Measurements from ENCODE around the gene HNF1A. TPM values are rescaled to one million over a fixed set of nuclear protein-coding genes. Genes with fewer than 3 reads are reported as not detected.

HNF1A gene
- total and polyA plus RNA-seq, 2 of the 13 experiments (the other 11 are each of a cell fraction or from before 2014, with no cell fraction given), result 13.4 to 34.7 TPM

DNA sequence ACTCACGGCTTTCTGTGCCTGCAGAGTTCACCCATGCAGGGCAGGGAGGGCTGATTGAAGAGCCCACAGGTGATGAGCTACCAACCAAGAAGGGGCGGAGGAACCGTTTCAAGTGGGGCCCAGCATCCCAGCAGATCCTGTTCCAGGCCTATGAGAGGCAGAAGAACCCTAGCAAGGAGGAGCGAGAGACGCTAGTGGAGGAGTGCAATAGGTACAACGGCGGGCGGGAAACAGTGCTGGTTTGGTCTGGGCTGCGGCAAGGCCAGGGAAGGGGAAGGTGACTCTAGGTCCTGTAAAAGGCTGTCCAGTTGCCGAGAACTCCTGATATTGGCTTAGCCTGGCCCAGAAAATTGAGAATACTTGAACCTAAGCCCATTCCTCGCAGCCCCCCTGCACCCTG is 15.2 kb downstream of the HNF1A start:
- intact Hi-C loops (cut with micrococcal nuclease; ENCODE audit: unreplicated experiment) (no loop called here), in situ Hi-C loops (cut with HindIII; ENCODE audit: extremely low pct_ligation_motif_present, low pct_unique_long_range_greater_than_20kb) (no loop called here)
- TF ChIP-seq GTF2F1 (IDR thresholded peaks at IDR 0.05; ENCODE audit: low read length) (no peak), POLR2A (IDR thresholded peaks at IDR 0.05; ENCODE audit: insufficient read depth in 1 of 2, low read depth in 2 of 2, low read length in 2 of 2) (peak in 1 of 2 experiments; percentile 14; a peak in 1 of 4 replicates)
- Histone ChIP-seq H3K36me3 (replicated peaks in 1 of 2; ENCODE audit: control insufficient read depth in 1 of 2, insufficient read depth in 2 of 2, low read length in 2 of 2) (peaks cover 56 to 90% of the 10 kb centered on the region in 2 experiments), H3K27ac (ENCODE audit: extremely low read length, insufficient read depth, low read length) (no peak overlapping the region), H3K79me2 (ENCODE audit: insufficient read depth, low read length) (no peaks in the 10 kb centered on the region), H3K4me1 (ENCODE audit: insufficient read depth, low read length) (0 out of 2 replicates have a peak, but pooled peaks cover 8% of the 10 kb centered on the region), H3K27me3 (ENCODE audit: control insufficient read depth in 1 of 2, insufficient read depth in 2 of 2, low read length in 2 of 2) (no peaks in the 10 kb centered on the region), H4K20me1 (ENCODE audit: insufficient read depth, low read length) (no peaks in the 10 kb centered on the region), H3K9me3 (ENCODE audit: low read length) (no peaks in the 10 kb centered on the region), H3K9ac (ENCODE audit: insufficient read depth, low read depth, low read length) (no peak overlapping the region), H2AFZ (ENCODE audit: low read length) (no peak overlapping the region), H3K4me2 (ENCODE audit: low read depth, low read length) (no peak overlapping the region), H3K4me3 (replicated peaks in 1 of 3; ENCODE audit: insufficient read depth in 1 of 3, low read depth in 2 of 3, low read length in 3 of 3) (no peak overlapping the region)
- no TSS peak for BruUV-seq (replicated peaks)
- WGBS (ENCODE audit: low lambda C conversion rate), result 94% methylated on average over 11 of the region's 11 CpGs
- no peak for FAIRE-seq
- ChIA-PET POLR2A (interaction anchor here (0.8 to 5.5 kb wide), 5 partner anchors 9 to 21 kb away, joined by 3 to 56 read pairs (median 15); partner anchors contain the start of gene HNF1A), CTCF (ENCODE audit: low intra/inter-chr PET ratio, low total read pairs) (no interaction called here)
- DNase-seq (ENCODE audit: low spot score), result no peak
- ATAC-seq, result no peak

DNA sequence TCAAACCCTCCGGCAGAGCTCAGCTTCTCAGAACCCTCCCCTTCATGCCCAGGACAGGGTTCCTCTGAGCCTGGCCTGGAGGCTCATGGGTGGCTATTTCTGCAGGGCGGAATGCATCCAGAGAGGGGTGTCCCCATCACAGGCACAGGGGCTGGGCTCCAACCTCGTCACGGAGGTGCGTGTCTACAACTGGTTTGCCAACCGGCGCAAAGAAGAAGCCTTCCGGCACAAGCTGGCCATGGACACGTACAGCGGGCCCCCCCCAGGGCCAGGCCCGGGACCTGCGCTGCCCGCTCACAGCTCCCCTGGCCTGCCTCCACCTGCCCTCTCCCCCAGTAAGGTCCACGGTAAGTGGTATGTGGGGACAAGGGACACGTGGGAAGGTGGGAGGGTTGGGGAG is 15.7 kb downstream of the HNF1A start:
- FAIRE-seq (no peak), ATAC-seq (no peak; the same call in 2 of the 3 replicates), DNase-seq (ENCODE audit: low spot score) (no peak)
- ChIA-PET CTCF (ENCODE audit: low intra/inter-chr PET ratio, low total read pairs) (no interaction called here), POLR2A (interaction anchor here (1.2 to 5.5 kb wide), 4 partner anchors 8 to 21 kb away, joined by 3 to 56 read pairs (median 16); partner anchors contain the start of gene HNF1A)
- intact Hi-C loops (cut with micrococcal nuclease; ENCODE audit: unreplicated experiment) (no loop called here), in situ Hi-C loops (cut with HindIII; ENCODE audit: extremely low pct_ligation_motif_present, low pct_unique_long_range_greater_than_20kb) (no loop called here)
- WGBS (ENCODE audit: low lambda C conversion rate), result 100% methylated on average over 7 of the region's 15 CpGs
- Histone ChIP-seq H3K4me1 (ENCODE audit: insufficient read depth, low read length) (0 out of 2 replicates have a peak, but pooled peaks cover 7% of the 10 kb centered on the region), H3K9me3 (ENCODE audit: low read length) (no peaks in the 10 kb centered on the region), H3K27me3 (ENCODE audit: control insufficient read depth in 1 of 2, insufficient read depth in 2 of 2, low read length in 2 of 2) (no peaks in the 10 kb centered on the region), H3K9ac (ENCODE audit: insufficient read depth, low read depth, low read length) (no peak overlapping the region), H3K36me3 (replicated peaks in 1 of 2; ENCODE audit: control insufficient read depth in 1 of 2, insufficient read depth in 2 of 2, low read length in 2 of 2) (peaks cover 57 to 90% of the 10 kb centered on the region in 2 experiments), H3K79me2 (ENCODE audit: insufficient read depth, low read length) (no peaks in the 10 kb centered on the region), H3K4me2 (ENCODE audit: low read depth, low read length) (no peak overlapping the region), H3K27ac (ENCODE audit: extremely low read length, insufficient read depth, low read length) (no peak overlapping the region), H4K20me1 (ENCODE audit: insufficient read depth, low read length) (no peaks in the 10 kb centered on the region), H2AFZ (ENCODE audit: low read length) (no peak overlapping the region), H3K4me3 (replicated peaks in 1 of 3; ENCODE audit: insufficient read depth in 1 of 3, low read depth in 2 of 3, low read length in 3 of 3) (no peak overlapping the region)
- TF ChIP-seq DR1 (CRISPR knock-in tag; IDR thresholded peaks at IDR 0.05), result no peak
- no peak for TF ChIP-seq NCOR1 (IDR thresholded peaks at IDR 0.05; ENCODE audit: borderline replicate concordance, low read length)
- no peak for TF ChIP-seq SP1 (IDR thresholded peaks at IDR 0.05)
- TF ChIP-seq SP1 (CRISPR knock-in tag; IDR thresholded peaks at IDR 0.05), result no peak
- TF ChIP-seq SOX13 (IDR thresholded peaks at IDR 0.05), result no peak
- TF ChIP-seq SOX13 (CRISPR knock-in tag; conservative IDR thresholded peaks at IDR 0.05 in 1 of 2, IDR thresholded peaks at IDR 0.05 in 1 of 2), result no peak
- TF ChIP-seq ZNF737 (CRISPR knock-in tag; IDR thresholded peaks at IDR 0.05; ENCODE audit: borderline replicate concordance), result no peak
- TF ChIP-seq, protein P1, sequence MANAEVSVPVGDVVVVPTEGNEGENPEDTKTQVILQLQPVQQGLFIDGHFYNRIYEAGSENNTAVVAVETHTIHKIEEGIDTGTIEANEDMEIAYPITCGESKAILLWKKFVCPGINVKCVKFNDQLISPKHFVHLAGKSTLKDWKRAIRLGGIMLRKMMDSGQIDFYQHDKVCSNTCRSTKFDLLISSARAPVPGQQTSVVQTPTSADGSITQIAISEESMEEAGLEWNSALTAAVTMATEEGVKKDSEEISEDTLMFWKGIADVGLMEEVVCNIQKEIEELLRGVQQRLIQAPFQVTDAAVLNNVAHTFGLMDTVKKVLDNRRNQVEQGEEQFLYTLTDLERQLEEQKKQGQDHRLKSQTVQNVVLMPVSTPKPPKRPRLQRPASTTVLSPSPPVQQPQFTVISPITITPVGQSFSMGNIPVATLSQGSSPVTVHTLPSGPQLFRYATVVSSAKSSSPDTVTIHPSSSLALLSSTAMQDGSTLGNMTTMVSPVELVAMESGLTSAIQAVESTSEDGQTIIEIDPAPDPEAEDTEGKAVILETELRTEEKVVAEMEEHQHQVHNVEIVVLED (CRISPR knock-in tag; IDR thresholded peaks at IDR 0.05; ENCODE audit: borderline replicate concordance), result no peak
- TF ChIP-seq POLR2G (IDR thresholded peaks at IDR 0.05; ENCODE audit: low read depth, low read length), result 0 out of 2 replicates have a peak, but pooled peaks have one; percentile 34
- no peak for TF ChIP-seq NFE2 (CRISPR knock-in tag; IDR thresholded peaks at IDR 0.05)
- peak; percentile 88 for TF ChIP-seq AGO2 (optimal IDR thresholded peaks at IDR 0.05; ENCODE audit: low read depth, low read length)
- TF ChIP-seq RBFOX2 (IDR thresholded peaks at IDR 0.05; ENCODE audit: low read depth, low read length), result peak; percentile 68
- no TSS peak for BruUV-seq (replicated peaks)

All from HepG2 (cell line).